Right renal pelvis (tissue), 4 donors: ENCODE data around the gene TCF19. TPM values are rescaled to one million over a fixed set of nuclear protein-coding genes. Genes with fewer than 3 reads are reported as not detected.
"Not testable (repeated sequence)": the region's sequence is repeated elsewhere in the genome, so short reads cannot be mapped to it uniquely, and the experiment has no call there.

ENCODE experiments used
- DNase-seq, 4 donors: peaks; one replicate each; pipeline ENCODE4 v3.0.0-alpha.2; 2013; ENCODE audit warnings: low read depth in 4 of 4, low spot score in 3 of 4, missing footprints in 1 of 4
- polyA plus RNA-seq, 4 donors: library from polyadenylated mRNA; unstranded; fragments of 120-200 nt; gene quantifications; one replicate each; pipeline ENCODE4 v1.2.1, GENCODE V29; 2013; ENCODE audit not compliant: insufficient read length in 4 of 4

The TCF19 gene
- polyA plus RNA-seq, 4 donors: 17.2 to 20.1 (median 18.1) TPM

DNA sequence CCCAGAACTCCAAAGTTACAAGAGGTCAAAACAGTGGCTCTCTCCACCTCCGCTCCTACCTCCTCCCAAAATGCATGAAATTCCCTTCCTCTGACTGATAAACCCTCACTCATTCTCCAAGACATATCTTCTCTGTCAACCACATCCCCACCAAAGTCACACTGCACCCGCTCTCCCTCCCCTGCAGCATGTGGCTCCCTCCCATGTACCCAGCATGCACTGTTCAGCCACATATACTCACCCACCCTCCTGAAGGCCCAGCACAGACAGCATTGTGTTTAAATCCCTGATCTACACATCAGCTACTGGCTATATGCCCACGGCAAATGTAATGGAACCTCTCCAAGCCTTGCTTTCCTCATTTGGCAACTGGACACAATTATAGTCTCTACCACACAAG lies 17.6 kb downstream of the TCF19 start:
- no peak for DNase-seq

GRCh38 chr6:31178143-31179041 lies 20.0 kb downstream of the TCF19 start:
- no peak for DNase-seq

DNA sequence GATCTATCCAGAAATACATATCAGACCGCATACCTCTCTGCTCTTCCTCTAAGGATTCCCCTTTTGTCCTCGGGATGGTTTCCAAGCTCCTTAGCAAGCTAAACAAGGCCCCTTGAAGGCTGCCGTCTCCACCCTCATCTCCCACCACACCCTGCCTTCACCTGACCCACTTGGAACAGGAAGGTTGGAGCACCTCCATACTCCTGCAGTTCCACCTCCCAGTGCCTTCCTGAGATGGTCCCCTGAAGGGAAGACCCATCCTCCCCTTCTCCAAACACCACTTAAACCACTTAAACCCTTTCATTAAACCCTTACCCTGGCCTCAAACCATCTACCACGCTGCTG lies 20.6 kb downstream of the TCF19 start:
- no peak for DNase-seq

DNA sequence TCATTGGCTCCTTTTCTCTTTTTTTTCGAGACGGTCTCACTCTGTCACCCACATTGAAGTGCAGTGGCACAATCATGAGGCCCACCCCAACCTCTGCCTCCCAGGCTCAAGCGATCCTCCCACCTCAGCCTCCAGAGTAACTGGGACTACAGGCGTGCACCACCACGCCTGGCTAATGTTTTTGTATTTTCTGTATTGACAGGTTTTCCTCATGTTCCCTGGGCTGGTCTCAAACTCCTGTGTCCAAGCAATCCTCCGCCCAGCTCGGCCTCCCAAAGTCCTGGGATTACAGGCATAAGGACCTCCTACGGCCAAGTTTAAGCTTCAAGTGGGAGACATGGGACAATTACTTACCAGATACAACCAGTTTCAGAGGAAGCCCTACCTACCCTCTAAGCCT lies 21.5 kb downstream of the TCF19 start:
- DNase-seq: no peak

GRCh38 chr6:31180500-31180899 lies 22.1 kb downstream of the TCF19 start:
- DNase-seq: peak in 1 of 4 donors; percentile 56

- not testable (repeated sequence) for DNase-seq
These were observed 24.9 kb downstream of the TCF19 start for GRCh38 chr6:31183287-31183686.

- DNase-seq: not testable (repeated sequence)
These were observed 25.5 kb downstream of the TCF19 start for GRCh38 chr6:31183859-31184258.

- DNase-seq: not testable (repeated sequence)
These were observed 27.3 kb downstream of the TCF19 start for GRCh38 chr6:31185695-31186051.

DNA sequence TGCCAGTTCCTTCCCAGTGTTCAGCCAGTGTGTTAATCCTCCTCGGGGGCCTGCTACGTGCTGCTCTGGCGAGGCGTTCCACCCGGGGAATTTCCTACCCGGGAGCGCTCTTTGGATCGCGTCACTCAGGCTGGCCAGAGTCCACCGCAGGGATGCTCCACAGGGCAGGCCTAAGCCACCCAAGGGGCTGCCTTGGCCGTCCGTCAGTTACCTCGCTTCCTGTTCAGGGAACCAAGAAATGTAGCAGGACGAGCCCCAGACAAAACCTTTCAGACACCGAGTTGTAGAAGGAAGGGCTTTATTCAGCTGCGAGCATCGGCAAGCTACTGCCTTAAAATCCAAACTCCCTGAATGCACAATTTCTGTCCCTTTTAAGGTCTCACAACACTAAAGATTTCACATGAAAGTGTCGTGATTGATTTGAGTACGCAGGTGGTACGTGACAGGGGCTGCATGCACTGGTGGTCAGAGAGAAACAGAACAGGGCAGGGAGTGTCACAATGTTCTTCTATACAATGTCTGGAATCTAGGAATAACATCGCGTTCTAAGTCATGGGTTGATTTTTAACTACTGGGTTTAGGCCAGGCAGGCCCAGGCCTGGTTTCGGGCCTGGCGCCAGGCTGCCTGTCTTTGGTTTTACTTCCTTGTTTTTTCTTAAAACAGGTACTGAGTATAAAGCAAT lies 27.8 kb downstream of the TCF19 start:
- DNase-seq: no peak

GRCh38 chr6:31187780-31188194 lies 29.4 kb downstream of the TCF19 start:
- no peak for DNase-seq

DNA sequence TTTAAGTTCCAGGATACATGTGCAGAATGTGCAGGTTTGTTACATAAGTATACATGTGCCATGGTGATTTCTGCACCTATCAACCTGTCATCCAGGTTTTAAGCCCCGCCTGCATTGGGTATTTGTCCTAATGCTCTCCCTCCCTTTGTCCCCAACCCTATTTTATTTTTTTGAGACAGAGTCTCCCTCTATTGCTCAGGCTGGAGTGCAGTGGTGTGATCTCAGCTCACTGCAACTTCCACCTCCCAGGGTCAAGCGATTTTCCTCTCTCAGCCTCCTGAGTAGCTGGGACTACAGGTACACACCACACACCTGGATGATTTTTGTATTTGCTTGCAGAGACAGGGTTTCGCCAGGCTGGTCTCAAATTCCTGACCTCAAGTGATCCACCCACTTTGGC lies 30.8 kb downstream of the TCF19 start:
- not testable (repeated sequence) for DNase-seq

- no peak for DNase-seq
These were observed 32.1 kb downstream of the TCF19 start for GRCh38 chr6:31190488-31190887.

DNA sequence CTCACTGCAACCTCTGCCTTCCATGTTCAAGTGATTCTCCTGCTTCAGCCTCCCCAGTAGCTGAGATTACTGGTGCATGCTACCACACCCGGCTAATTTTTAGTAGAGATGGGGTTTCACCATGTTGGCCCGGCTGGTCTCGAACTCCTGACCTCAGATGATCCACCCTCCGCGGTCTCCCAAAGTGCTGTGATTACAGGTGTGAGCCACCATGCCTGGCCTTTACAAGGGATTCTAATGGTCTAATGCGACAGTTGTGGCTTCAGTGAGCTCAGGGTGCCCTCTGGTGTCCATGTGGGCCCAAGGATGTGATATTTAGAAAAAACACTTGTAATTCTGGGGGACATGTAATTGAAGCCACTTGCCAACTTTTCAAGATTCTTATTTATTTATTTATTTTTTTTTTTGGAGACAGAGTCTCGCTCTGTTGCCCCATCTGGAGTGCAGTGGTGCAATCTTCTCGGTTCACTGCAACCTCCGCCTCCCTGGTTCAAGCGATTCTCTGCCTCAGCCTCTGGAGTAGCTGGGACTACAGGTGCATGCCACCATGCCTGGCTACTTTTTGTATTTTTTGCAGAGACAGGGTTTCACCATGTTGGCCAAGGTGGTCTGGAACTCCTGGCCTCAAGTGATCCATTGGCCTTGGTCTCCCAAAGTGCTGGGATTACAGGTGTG lies 34.2 kb downstream of the TCF19 start:
- DNase-seq: peak in 1 of 4 donors; percentile 49

- DNase-seq: no peak
These were observed 34.8 kb downstream of the TCF19 start for GRCh38 chr6:31193206-31193605.

DNA sequence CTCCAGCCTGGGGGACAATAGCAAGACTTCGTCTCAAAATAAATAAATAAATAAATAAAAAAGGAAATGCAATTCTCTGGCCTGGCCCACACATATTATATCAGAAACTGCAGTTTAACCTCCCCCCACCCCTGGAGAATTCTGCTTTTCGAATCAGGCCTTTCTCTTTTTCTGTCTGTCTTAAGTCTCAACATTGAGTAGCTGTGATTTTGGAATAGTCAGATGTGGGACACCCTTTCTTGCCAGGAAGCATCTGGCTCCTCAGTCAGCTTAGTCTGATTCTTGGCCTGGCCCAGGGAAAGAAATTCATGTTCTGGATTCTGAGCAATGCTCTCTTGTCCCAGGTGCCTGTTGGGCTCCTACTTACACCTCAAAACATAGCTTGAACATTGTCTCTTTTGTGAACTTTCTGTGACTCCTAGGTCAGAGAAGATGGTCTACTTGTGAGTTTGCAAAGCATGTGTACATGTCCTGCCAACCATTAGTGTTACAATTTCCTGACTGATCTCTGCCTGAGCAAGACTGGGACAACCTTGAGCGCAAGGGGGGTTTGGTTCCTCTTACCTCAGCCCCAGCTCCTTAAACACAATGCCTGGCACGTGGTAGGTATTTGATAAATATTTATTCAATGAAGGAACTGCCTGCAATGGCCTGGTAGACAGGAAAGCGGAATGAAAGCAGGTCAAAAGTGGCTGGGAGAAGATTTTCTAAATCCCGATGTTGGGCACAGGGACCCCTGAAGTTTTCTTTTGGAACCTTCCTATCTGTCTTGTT lies 35.9 kb downstream of the TCF19 start:
- DNase-seq: no peak

DNA sequence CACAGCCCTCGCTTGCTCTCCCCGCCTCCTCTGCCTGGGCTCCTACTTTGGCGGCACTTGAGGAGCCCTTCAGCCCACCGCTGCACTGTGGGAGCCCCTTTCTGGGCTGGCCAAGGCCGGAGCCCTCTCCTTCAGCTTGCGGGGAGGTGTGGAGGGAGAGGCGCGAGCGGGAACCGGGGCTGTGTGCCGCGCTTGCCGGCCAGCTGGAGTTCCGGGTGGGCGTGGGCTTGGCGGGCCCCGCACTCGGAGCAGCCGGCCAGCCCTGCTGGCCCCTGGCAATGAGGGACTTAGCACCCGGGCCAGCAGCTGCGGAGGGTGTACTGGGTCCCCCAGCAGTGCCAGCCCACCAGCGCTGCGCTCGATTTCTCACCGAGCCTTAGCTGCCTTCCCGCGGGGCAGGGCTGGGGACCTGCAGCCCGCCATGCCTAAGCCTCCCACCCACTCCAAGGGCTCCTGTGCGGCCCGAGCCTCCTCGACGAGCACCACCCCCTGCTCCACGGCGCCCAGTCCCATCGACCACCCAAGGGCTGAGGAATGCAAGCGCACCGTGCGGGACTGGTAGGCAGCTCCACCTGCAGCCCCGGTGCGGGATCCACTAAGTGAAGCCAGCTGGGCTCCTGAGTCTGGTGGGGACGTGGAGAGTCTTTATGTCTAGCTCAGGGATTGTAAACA lies 37.1 kb downstream of the TCF19 start:
- not testable (repeated sequence) for DNase-seq

DNA sequence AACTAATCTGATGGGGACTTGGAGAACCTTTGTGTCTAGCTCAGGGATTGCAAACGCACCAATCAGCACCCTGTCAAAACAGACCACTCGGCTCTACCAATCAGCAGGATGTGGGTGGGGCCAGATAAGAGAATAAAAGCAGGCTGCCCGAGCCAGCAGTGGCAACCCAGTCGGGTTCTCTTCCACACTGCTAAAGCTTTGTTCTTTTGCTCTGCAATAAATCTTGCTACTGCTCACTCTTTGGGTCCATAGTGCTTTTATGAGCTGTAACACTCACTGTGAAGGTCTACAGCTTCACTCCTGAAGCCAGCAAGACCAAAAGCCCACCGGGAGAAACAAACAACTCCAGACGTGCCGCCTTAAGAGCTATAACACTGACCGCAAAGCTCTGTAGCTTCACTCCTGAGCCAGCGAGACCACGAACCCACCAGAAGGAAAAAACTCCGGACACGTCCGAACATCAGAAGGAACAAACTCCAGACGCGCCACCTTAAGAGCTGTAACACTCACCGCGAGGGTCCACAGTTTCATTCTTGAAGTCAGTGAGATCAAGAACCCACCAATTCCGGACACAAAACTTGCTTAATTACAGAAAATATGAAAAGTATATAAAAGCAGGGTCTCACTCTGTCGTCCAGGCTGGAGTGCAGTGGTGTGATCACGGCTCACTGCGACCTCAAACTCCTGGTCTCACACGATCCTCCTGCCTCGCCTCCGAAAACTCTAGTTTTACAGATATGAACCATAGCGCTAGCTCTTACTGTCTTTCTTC lies 38.0 kb downstream of the TCF19 start:
- DNase-seq: not testable (repeated sequence)

DNA sequence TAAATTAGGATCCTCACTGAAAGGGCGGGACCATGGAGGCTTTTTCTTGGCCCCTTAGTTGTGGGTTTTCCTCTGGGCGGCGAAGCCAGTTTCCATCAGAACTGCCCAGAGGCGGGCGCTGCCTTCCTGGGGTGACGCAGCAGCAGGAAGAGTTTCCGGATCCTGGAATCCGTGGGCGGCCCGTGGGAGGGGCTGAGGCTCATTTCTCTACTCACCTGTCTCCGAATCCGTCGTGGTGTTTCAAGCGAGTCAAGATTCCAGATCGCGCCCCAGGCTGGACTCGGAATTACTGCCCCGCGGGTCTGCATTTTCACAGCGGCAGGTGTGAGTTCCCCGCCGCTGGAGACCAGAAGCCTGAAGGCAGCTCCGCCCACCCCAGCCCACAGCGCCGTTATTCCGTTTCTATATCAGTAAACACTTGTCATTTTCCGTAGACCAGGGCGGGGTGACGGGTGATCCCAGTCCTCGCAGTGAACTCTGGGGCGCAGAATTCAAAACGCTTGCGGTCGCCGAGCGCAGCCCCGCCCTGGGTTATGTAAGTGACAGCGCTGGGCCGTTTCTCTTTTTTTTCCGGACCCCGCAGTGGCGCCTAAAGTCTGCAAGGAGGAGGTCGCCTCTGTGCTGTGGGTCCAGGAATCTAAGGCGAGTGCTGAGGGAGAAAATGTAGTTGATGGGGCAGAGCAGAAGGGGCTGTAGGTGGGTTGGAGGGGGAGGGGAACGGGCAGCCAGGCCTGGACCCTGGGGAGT lies 39.3 kb downstream of the TCF19 start:
- DNase-seq: peak; percentile 55 to 67 (median 62)

DNA sequence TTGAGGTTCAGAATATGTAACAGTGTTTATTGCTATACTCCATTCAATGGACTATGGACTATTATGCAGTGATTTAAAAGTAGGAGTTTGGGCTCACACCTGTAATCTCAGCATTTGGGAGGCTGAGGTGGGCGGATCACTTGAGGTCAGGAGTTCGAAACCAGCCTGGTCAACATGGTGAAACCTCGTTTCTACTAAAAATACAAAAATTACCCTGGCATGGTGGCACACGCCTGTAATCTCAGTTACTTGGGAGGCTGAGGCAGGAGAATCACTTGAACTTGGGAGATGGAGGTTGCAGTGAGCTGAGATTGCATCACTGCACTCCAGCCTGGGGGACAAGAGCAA lies 40.7 kb downstream of the TCF19 start:
- DNase-seq: not testable (repeated sequence)
